Activated CD8-positive, alpha-beta T cell treated with anti-CD3 and anti-CD28 coated beads for 36 hours (primary cell): Measurements from ENCODE around the gene MGAT4C. TPM values are rescaled to one million over a fixed set of nuclear protein-coding genes. Genes with fewer than 3 reads are reported as not detected.

Source experiments
- ATAC-seq: fragments of 200-7000 bp; cut with Tn5 transposase; one replicate; pipeline ENCODE4 v1.10.0; 2021; ENCODE audit warnings: mild to moderate bottlenecking, moderate library complexity
- CTCF ChIA-PET: fragments of 350-600 bp; sonication (Branson Sonifier 250); formaldehyde crosslinking; loops from one replicate; lab custom pipeline; 2021; ENCODE audit warnings: antibody characterized with exemption; lab: Charles Lee
- POLR2A ChIA-PET: fragments of 350-600 bp; sonication (Branson Sonifier 250); formaldehyde crosslinking; loops from one replicate; lab custom pipeline; 2021; ENCODE audit warnings: antibody characterized with exemption; lab: Charles Lee
- DNase-seq: peaks from one replicate; pipeline ENCODE4 v3.0.0-alpha.2; 2020
- H3K27ac Mint-ChIP-seq: one replicate; pipeline ENCODE4 v1.8.0; 2021; ENCODE audit warnings: mild to moderate bottlenecking, mixed read lengths
- H3K27me3 Mint-ChIP-seq: one replicate; pipeline ENCODE4 v1.8.0; 2021; ENCODE audit warnings: mixed read lengths
- H3K36me3 Mint-ChIP-seq: one replicate; pipeline ENCODE4 v1.8.0; 2021; ENCODE audit warnings: low read depth, mixed read lengths
- H3K4me1 Mint-ChIP-seq: one replicate; pipeline ENCODE4 v1.8.0; 2021; ENCODE audit warnings: low read depth, mixed read lengths
- H3K4me3 Mint-ChIP-seq: one replicate; pipeline ENCODE4 v1.8.0; 2021; ENCODE audit warnings: mild to moderate bottlenecking, moderate library complexity, mixed read lengths
- H3K9me3 Mint-ChIP-seq: one replicate; pipeline ENCODE4 v1.8.0; 2021; ENCODE audit warnings: mixed read lengths
- CTCF ChIP-seq: fragments of 200-600 bp; IDR thresholded peaks from one replicate; pipeline ENCODE4 v1.8.0; 2022; ENCODE audit warnings: antibody characterized with exemption, mild to moderate bottlenecking
- intact Hi-C: fragments of 100-400 bp; cut with micrococcal nuclease; formaldehyde crosslinking; loops from one replicate; pipeline ENCODE4 v1.10.0; 2022
- total RNA-seq, 2 experiments: library from RNA; stranded (reverse); gene quantifications; one replicate each; pipeline ENCODE4 v1.2.3, GENCODE V29; 2021

The MGAT4C gene
- total RNA-seq, 2 experiments from 2014 or later, result not detected

DNA sequence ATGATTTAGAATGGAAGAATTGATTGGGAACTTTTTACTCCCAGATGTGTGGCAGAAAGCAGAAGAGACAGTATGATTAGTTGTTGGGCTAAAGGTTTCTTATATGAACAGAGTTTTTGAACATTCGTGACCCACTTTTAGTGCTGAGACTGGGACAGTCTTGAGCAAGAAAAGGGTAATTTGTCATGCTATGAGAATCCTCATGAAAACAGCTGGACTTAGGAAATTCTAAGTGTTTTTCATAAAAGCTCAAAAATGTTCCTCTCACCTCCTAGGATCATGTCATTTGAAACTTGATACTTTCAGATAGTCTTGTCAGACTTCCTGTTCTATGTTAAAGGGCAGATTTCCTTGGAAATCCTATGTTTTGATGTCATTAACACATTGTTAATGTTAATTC lies 86.1 kb downstream of the MGAT4C start:
- intact Hi-C loops, result no loop called here
- Mint-ChIP-seq H3K4me3 (no peak overlapping the region), H3K27ac (no peak overlapping the region), H3K36me3 (no peaks in the 10 kb centered on the region), H3K9me3 (peaks cover 2% of the 10 kb centered on the region), H3K4me1 (no peaks in the 10 kb centered on the region), H3K27me3 (no peaks in the 10 kb centered on the region)
- ATAC-seq (no peak), DNase-seq (no peak)
- no peak for TF ChIP-seq CTCF
- CTCF ChIA-PET, result no interaction called here
- POLR2A ChIA-PET, result no interaction called here

- Mint-ChIP-seq H3K27me3 (no peaks in the 10 kb centered on the region), H3K9me3 (peaks cover 11% of the 10 kb centered on the region)
Measured at GRCh38 chr12:86158956-86159355, 97.2 kb downstream of the MGAT4C start.

DNA sequence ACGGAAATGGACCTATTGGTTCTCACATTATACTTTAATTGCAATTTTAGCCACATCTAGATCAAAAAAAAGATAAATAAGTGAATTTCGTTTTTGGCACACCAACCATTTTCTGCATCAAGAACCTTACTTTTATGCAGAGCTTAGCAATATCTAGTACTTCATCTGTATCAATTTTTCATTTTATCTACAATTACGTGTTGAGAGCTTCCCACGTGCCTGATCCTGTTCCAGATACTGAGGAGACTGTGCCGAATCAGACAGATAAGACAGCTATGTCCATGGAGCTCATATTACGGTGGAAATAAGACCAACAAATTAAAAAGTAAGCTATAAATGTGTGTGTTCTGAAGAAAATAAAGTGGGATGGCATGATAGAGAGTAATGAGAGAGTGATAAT lies 101.6 kb downstream of the MGAT4C start:
- no peak for DNase-seq
- H3K27me3 Mint-ChIP-seq, result no peaks in the 10 kb centered on the region
- no peaks in the 10 kb centered on the region for H3K36me3 Mint-ChIP-seq
- intact Hi-C loops, result no loop called here
- H3K9me3 Mint-ChIP-seq, result peaks cover under 1% of the 10 kb centered on the region
- H3K27ac Mint-ChIP-seq, result no peak overlapping the region
- CTCF ChIA-PET, result no interaction called here
- no peak overlapping the region for H3K4me3 Mint-ChIP-seq
- TF ChIP-seq CTCF, result no peak
- no peaks in the 10 kb centered on the region for H3K4me1 Mint-ChIP-seq
- POLR2A ChIA-PET, result no interaction called here
- no peak for ATAC-seq

More at GRCh38 chr12:86158956-86159355, 97.2 kb downstream of the MGAT4C start:
- DNase-seq (no peak), ATAC-seq (no peak)
- Mint-ChIP-seq H3K27ac (no peak overlapping the region), H3K36me3 (no peaks in the 10 kb centered on the region), H3K4me1 (no peaks in the 10 kb centered on the region), H3K4me3 (no peak overlapping the region)
- intact Hi-C loops, result no loop called here
- TF ChIP-seq CTCF, result no peak
- POLR2A ChIA-PET, result no interaction called here
- CTCF ChIA-PET, result no interaction called here

DNA sequence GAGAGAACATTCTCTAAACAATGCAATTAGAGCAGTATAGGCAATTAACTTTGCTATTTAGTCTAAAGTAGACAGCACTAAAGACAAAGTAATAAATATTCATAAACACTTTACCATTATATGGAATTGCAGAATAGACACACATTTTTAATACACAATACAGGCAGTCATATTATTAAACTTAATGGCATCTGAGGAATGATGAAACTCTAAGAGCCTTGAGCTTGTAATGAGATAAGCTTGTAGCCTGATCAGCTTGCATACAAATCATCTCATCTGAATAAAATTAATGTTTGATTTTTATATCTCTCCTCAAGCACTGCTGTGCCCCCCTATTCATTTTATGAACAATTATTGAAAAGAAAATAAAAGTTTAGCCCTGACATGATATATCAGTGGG lies 107.6 kb downstream of the MGAT4C start:
- ChIA-PET POLR2A (no interaction called here), CTCF (no interaction called here)
- no peaks in the 10 kb centered on the region for H3K9me3 Mint-ChIP-seq
- TF ChIP-seq CTCF, result no peak
- intact Hi-C loops, result no loop called here
- no peaks in the 10 kb centered on the region for H3K4me1 Mint-ChIP-seq
- no peak overlapping the region for H3K27ac Mint-ChIP-seq
- no peak overlapping the region for H3K4me3 Mint-ChIP-seq
- H3K36me3 Mint-ChIP-seq, result no peaks in the 10 kb centered on the region
- H3K27me3 Mint-ChIP-seq, result no peaks in the 10 kb centered on the region
- ATAC-seq (no peak), DNase-seq (no peak)

GRCh38 chr12:86148071-86148470 lies 108.1 kb downstream of the MGAT4C start:
- ChIA-PET CTCF (no interaction called here), POLR2A (no interaction called here)
- intact Hi-C loops, result no loop called here
- DNase-seq (no peak), ATAC-seq (no peak)
- no peak overlapping the region for H3K27ac Mint-ChIP-seq
- H3K9me3 Mint-ChIP-seq, result no peaks in the 10 kb centered on the region
- no peak overlapping the region for H3K4me3 Mint-ChIP-seq
- H3K27me3 Mint-ChIP-seq, result no peaks in the 10 kb centered on the region
- H3K36me3 Mint-ChIP-seq, result no peaks in the 10 kb centered on the region
- no peaks in the 10 kb centered on the region for H3K4me1 Mint-ChIP-seq
- TF ChIP-seq CTCF, result no peak
